Erythroblast (primary cell): ENCODE results near the gene RNF224.

ENCODE experiments used
- GATA1 ChIP-seq: IDR thresholded peaks from 2 replicates; pipeline ENCODE4 v1.6.1; 2011; ENCODE audit warnings: low read depth, mild to moderate bottlenecking, control low read depth, low read length, moderate library complexity
- POLR2A ChIP-seq: IDR thresholded peaks from 2 replicates; pipeline ENCODE4 v1.6.1; 2011; ENCODE audit warnings: mild to moderate bottlenecking, low read length

GRCh38 chr9:137240841-137241489, 13.7 kb downstream of the RNF224 start, which contains the start of gene TUBB4B:
- TF ChIP-seq POLR2A (peak; percentile 100), GATA1 (no peak)
